Left ventricle myocardium inferior (tissue), 1 donor: ENCODE data around the gene SELL. TPM values are rescaled to one million over a fixed set of nuclear protein-coding genes. Genes with fewer than 3 reads are reported as not detected.
"Not testable (repeated sequence)": the region's sequence is repeated elsewhere in the genome, so short reads cannot be mapped to it uniquely, and the experiment has no call there.

Experiments
- DNase-seq: peaks from one replicate; pipeline ENCODE4 v3.0.0-alpha.2; 2020
- H3K27ac ChIP-seq: fragments of 200-600 bp; replicated peaks from 2 replicates; pipeline ENCODE4 v1.8.0; 2021
- H3K27me3 ChIP-seq: fragments of 200-600 bp; 2 replicates; pipeline ENCODE4 v1.8.0; 2021; ENCODE audit warnings: low read depth
- H3K36me3 ChIP-seq: fragments of 200-600 bp; 2 replicates; pipeline ENCODE4 v1.8.0; 2021
- H3K4me1 ChIP-seq: fragments of 200-600 bp; 2 replicates; pipeline ENCODE4 v1.8.0; 2021
- H3K4me3 ChIP-seq: fragments of 200-600 bp; 2 replicates; pipeline ENCODE4 v1.8.0; 2021; ENCODE audit warnings: mild to moderate bottlenecking, moderate library complexity
- H3K9me3 ChIP-seq: fragments of 200-600 bp; replicated peaks from 2 replicates; pipeline ENCODE4 v1.8.0; 2021
- CTCF ChIP-seq: fragments of 200-600 bp; IDR thresholded peaks from 2 replicates; pipeline ENCODE4 v1.8.0; 2021; ENCODE audit warnings: antibody characterized with exemption, mild to moderate bottlenecking, borderline replicate concordance
- intact Hi-C: fragments of 100-400 bp; cut with micrococcal nuclease; formaldehyde crosslinking; loops from one replicate; pipeline ENCODE4 v1.11.0; 2022
- total RNA-seq: library from RNA; stranded (reverse); fragmentation: NEBNext Ultra II Directional; extraction: Animal tissue kit (Norgen Biotek cat#: 25700); gene quantifications from one replicate; pipeline ENCODE4 v1.2.1, GENCODE V29; 2021
- donor health status: DM: no; HTN: yes; CAD: no; lungs with severe emphysema.

SELL gene
- total RNA-seq, 1 donor from 2014 or later: 1.2 TPM

GRCh38 chr1:169683661-169684060 is 27.8 kb downstream of the SELL start:
- Histone ChIP-seq H3K9me3 (no peaks in the 10 kb centered on the region), H3K27me3 (peaks cover 62% of the 10 kb centered on the region), H3K4me3 (no peak overlapping the region), H3K27ac (no peak overlapping the region), H3K36me3 (no peaks in the 10 kb centered on the region), H3K4me1 (no peaks in the 10 kb centered on the region)
- intact Hi-C loops: no loop called here
- no peak for DNase-seq
- TF ChIP-seq CTCF: no peak

GRCh38 chr1:169683168-169683567 is 28.3 kb downstream of the SELL start:
- intact Hi-C loops, H3K27ac ChIP-seq, H3K4me3 ChIP-seq, H3K36me3 ChIP-seq, H3K9me3 ChIP-seq, H3K4me1 ChIP-seq, DNase-seq: not testable (repeated sequence)
- peaks cover 62% of the 10 kb centered on the region for H3K27me3 ChIP-seq

- Histone ChIP-seq H3K4me1 (no peaks in the 10 kb centered on the region), H3K36me3 (no peaks in the 10 kb centered on the region), H3K9me3 (no peaks in the 10 kb centered on the region), H3K27ac (no peak overlapping the region), H3K4me3 (no peak overlapping the region), H3K27me3 (peaks cover 62% of the 10 kb centered on the region)
- intact Hi-C loops: no loop called here
- no peak for TF ChIP-seq CTCF
- DNase-seq: no peak
Observed at GRCh38 chr1:169682071-169682470, 29.3 kb downstream of the SELL start.

DNA sequence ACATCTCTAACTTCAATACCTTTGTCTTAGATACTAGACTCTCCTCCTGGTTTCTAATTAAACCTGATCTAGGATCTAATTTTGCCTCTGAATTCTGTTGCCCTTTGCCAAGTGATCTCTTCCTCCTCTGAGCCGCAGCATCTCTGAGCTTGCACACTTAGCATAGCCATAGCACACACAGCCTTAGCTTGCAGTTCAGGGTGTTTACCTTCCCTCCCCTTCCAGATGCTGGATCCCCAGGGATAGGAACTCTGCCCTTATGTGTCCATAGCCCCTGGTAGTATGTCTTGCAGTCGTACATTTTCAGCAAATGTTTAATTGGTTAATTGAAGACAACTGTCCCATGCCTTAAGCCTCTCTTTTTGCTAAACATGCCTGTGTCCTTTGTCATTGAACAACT is 30.3 kb downstream of the SELL start:
- intact Hi-C loops: no loop called here
- Histone ChIP-seq H3K4me3 (no peak overlapping the region), H3K4me1 (no peaks in the 10 kb centered on the region), H3K27ac (no peak overlapping the region), H3K9me3 (no peaks in the 10 kb centered on the region), H3K27me3 (peaks cover 59% of the 10 kb centered on the region), H3K36me3 (no peaks in the 10 kb centered on the region)
- no peak for TF ChIP-seq CTCF
- no peak for DNase-seq

GRCh38 chr1:169680377-169681019 is 30.9 kb downstream of the SELL start:
- H3K4me1 ChIP-seq: no peaks in the 10 kb centered on the region
- no peaks in the 10 kb centered on the region for H3K9me3 ChIP-seq
- H3K4me3 ChIP-seq: no peak overlapping the region
- TF ChIP-seq CTCF: no peak
- intact Hi-C loops: no loop called here
- H3K36me3 ChIP-seq: no peaks in the 10 kb centered on the region
- no peak for DNase-seq
- H3K27ac ChIP-seq: no peak overlapping the region
- peaks cover 57% of the 10 kb centered on the region for H3K27me3 ChIP-seq

DNA sequence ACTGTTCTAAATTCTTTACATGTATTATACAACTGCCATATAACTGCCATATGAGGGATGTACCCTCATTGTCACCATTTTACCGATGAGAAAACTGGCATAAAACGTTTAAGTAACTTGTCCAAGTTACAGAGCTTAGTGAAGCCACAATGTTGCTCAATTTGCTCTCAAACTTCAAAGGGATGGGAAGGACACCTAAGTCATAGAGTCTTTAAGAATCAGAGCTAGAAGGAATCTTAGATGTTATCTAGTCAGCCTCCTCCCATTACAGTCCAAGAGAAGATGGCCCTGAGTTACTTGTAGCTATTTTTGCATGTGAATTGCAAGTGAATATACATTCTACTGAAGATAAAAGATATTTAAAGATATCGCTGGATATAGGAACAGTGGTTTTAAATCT is 31.7 kb downstream of the SELL start:
- no peaks in the 10 kb centered on the region for H3K9me3 ChIP-seq
- H3K27ac ChIP-seq: no peak overlapping the region
- no peak for TF ChIP-seq CTCF
- no peaks in the 10 kb centered on the region for H3K4me1 ChIP-seq
- DNase-seq: no peak
- H3K4me3 ChIP-seq: no peak overlapping the region
- intact Hi-C loops: no loop called here
- H3K27me3 ChIP-seq: peaks cover 52% of the 10 kb centered on the region
- no peaks in the 10 kb centered on the region for H3K36me3 ChIP-seq
